ENCODE results near the gene ZNF205. TPM values are rescaled to one million over a fixed set of nuclear protein-coding genes. Genes with fewer than 3 reads are reported as not detected.

ZNF205 gene
- total and polyA plus RNA-seq, 9 of the 15 experiments (the other 6 are each of a cell fraction or from before 2014, with no cell fraction given) = 2.4 to 11.8 (median 5.1) TPM; not detected in 2

- TF ChIP-seq CBX3 (IDR thresholded peaks at IDR 0.05; ENCODE audit: borderline replicate concordance in 1 of 2, low read length in 2 of 2) (peak in 1 of 2 experiments; percentile 69; a peak in 1 of 3 replicates), BRCA1 (IDR thresholded peaks at IDR 0.05) (no peak), BRCA1 (CRISPR knock-in tag; IDR thresholded peaks at IDR 0.05) (no peak), FOXP4 (CRISPR knock-in tag; IDR thresholded peaks at IDR 0.05; ENCODE audit: borderline replicate concordance) (no peak), ZNF212 (CRISPR knock-in tag; IDR thresholded peaks at IDR 0.05) (no peak), ARID2 (IDR thresholded peaks at IDR 0.05) (no peak), YBX1 (IDR thresholded peaks at IDR 0.05) (no peak), E2F8 (IDR thresholded peaks at IDR 0.05; ENCODE audit: low read depth, partially characterized antibody) (peak; percentile 59), NFE2L1 (tag; IDR thresholded peaks at IDR 0.05; ENCODE audit: borderline replicate concordance, low read depth) (no peak), TEAD2 (tag; IDR thresholded peaks at IDR 0.05) (no peak), KHSRP (IDR thresholded peaks at IDR 0.05) (no peak), E2F1 (CRISPR knock-in tag; IDR thresholded peaks at IDR 0.05) (no peak), EP300 (IDR thresholded peaks at IDR 0.05; ENCODE audit: low read length) (0 out of 2 replicates have a peak, but pooled peaks have one; percentile 55), ZNF263 (CRISPR knock-in tag; IDR thresholded peaks at IDR 0.05; ENCODE audit: borderline replicate concordance) (no peak), ATF7 (IDR thresholded peaks at IDR 0.05) (peak; percentile 59; the same call in 1 of the 2 replicates), MECOM (CRISPR knock-in tag; IDR thresholded peaks at IDR 0.05) (no peak), ZNF174 (CRISPR knock-in tag; IDR thresholded peaks at IDR 0.05) (no peak), PCBP1 (IDR thresholded peaks at IDR 0.05; ENCODE audit: low read depth, low read length, poor library complexity, severe bottlenecking) (no peak), CREB5 (CRISPR knock-in tag; IDR thresholded peaks at IDR 0.05) (no peak), ARNT (IDR thresholded peaks at IDR 0.05) (peak in 1 of 2 experiments; percentile 68; a peak in 1 of 4 replicates), ETV6 (IDR thresholded peaks at IDR 0.05; ENCODE audit: borderline replicate concordance in 1 of 2, low read depth in 2 of 2, low read length in 1 of 2) (peak in 1 of 2 experiments; percentile 31; a peak in 1 of 4 replicates), ETV6 (CRISPR knock-in tag; IDR thresholded peaks at IDR 0.05; ENCODE audit: borderline replicate concordance) (no peak)
These were observed 46.3 kb downstream of the ZNF205 start (continued) for GRCh38 chr16:3158510-3159314.
